Esophagus squamous epithelium (tissue), 5 donors: ENCODE measurements around the gene SUPT3H. TPM values are rescaled to one million over a fixed set of nuclear protein-coding genes. Genes with fewer than 3 reads are reported as not detected.

ENCODE experiments used
- DNase-seq: peaks from one replicate; lab custom pipeline; 2025; lab: John Stamatoyannopoulos, UW
- H3K27ac ChIP-seq, 4 donors: fragments of 200-600 bp; sonication (generic); one replicate each; pipeline ENCODE4 v1.5.1; 2016 to 2019; ENCODE audit warnings: mild to moderate bottlenecking in 1 of 4
- H3K27me3 ChIP-seq, 4 donors: fragments of 200-600 bp; sonication (generic); 1 replicate in 3 of 4; 2 replicates in 1 of 4; pipeline versions ENCODE4 v1.5.1 to v1.6.0; 2017 to 2021; ENCODE audit warnings: antibody characterized with exemption in 1 of 4
- H3K36me3 ChIP-seq, 3 donors: fragments of 200-600 bp; sonication (generic); one replicate each; pipeline ENCODE4 v1.5.1; 2016 to 2019
- H3K4me1 ChIP-seq, 3 donors: fragments of 200-600 bp; sonication (generic); one replicate each; pipeline ENCODE4 v1.5.1; 2017 to 2019
- H3K4me3 ChIP-seq, 4 donors: fragments of 200-600 bp; sonication (generic); 1 replicate in 3 of 4; 2 replicates in 1 of 4; pipeline ENCODE4 v1.5.1; 2016 to 2019; ENCODE audit warnings: mild to moderate bottlenecking in 2 of 4, moderate library complexity in 1 of 4
- H3K9me3 ChIP-seq, 3 donors: fragments of 200-600 bp; sonication (generic); one replicate each; pipeline ENCODE4 v1.5.1; 2016 to 2019
- CTCF ChIP-seq, 6 experiments: fragments of 450-650 bp in 4 of 6; fragments of 200-600 bp in 2 of 6; sonication (generic) in 2 of 6; IDR thresholded peaks; one replicate each; pipeline ENCODE4 v1.5.1; 2016 to 2019; ENCODE audit warnings: antibody characterized with exemption in 6 of 6, mild to moderate bottlenecking in 4 of 6, moderate library complexity in 4 of 6
- POLR2A ChIP-seq, 4 donors: fragments of 450-650 bp; IDR thresholded peaks; one replicate each; pipeline ENCODE4 v1.6.1; 2017; ENCODE audit warnings: antibody characterized with exemption in 4 of 4, mild to moderate bottlenecking in 4 of 4, moderate library complexity in 3 of 4
- WGBS, 2 donors: methylation state at CpG; one replicate each; pipeline ENCODE4 v1.1.5; 2018; 5-methylcytosine and 5-hydroxymethylcytosine counted together
- intact Hi-C: fragments of 100-400 bp; cut with DNase I; formaldehyde crosslinking; loops from one replicate; pipeline ENCODE4 v1.15.0; 2022
- total RNA-seq, 4 donors: library from RNA; depleted of rRNA; stranded (reverse); fragments of >200 nt; gene quantifications; one replicate each; pipeline ENCODE4 v1.1.0, GENCODE V29; 2016
- donor health status: DM: yes; HTN: yes; CAD: no.

SUPT3H gene
- total RNA-seq, 4 donors from 2014 or later: 3.6 to 10.9 (median 5.3) TPM

DNA sequence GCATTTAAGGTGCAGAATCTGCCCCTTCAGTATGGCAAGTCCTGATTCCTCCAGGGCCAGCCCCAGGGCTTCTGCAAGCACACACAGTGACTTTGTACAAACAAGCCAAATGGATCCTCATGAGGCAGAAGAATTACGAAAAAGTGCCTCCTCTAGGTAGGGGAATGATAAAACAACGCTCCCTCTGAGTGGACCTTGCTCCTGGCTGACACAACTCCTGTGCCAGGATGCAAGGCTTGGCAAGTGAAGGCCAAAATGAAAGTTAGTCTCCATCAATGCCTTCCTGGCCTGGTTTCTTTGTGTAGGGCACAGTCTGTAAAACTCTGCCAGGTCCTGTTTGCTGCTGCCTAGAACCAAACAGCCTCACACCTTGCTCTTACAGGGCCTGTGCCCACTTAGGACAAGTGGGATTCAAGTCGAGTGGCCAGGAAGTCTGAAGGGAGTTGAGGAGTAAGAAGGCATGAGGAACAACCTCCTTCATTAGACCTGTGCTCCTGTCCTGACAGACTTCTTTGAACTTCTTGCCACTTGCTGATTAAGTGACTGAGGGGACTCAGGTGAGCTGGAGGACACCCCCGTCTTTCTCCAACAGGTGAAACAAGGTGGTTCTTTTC, 573.1 kb downstream of the SUPT3H start:
- peaks cover 0 to 6% (median 5%) of the 10 kb centered on the region in 3 donors for H3K4me1 ChIP-seq
- H3K27ac ChIP-seq: no peak overlapping the region
- no peaks in the 10 kb centered on the region for H3K36me3 ChIP-seq
- TF ChIP-seq CTCF (IDR thresholded peaks at IDR 0.05) (no peak), POLR2A (IDR thresholded peaks at IDR 0.05) (no peak)
- no peak overlapping the region for H3K4me3 ChIP-seq
- WGBS, 2 donors: 79 to 93% methylated on average over 2 to 4 of the region's 4 CpGs
- intact Hi-C loops: no loop called here
- H3K9me3 ChIP-seq: no peaks in the 10 kb centered on the region
- no peak for DNase-seq
- peaks cover 0 to 15% (median 0%) of the 10 kb centered on the region in 4 donors for H3K27me3 ChIP-seq

DNA sequence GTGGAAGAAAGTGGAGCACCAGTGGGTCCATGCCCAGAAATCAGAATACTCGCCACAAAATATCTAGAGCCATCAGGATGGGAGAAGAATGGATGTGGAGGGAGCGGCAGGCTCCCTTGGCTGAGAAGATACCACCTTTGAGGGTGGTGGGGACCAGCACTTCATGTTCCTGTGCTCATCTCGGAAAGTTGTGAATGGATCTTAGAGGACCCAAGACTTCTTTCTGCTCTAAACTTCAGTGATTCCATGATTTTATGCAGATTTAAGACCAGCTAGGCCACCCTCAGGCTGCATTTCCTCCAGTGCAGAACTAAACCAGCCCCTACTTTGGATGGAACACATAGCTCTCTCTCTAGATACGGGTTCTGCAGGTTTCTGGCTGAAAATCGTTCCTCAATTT, 573.7 kb downstream of the SUPT3H start:
- TF ChIP-seq POLR2A (IDR thresholded peaks at IDR 0.05): no peak
- TF ChIP-seq CTCF (IDR thresholded peaks at IDR 0.05): no peak
- intact Hi-C loops: no loop called here
- DNase-seq: no peak
- Histone ChIP-seq H3K4me3 (no peak overlapping the region), H3K9me3 (no peaks in the 10 kb centered on the region), H3K27ac (no peak overlapping the region), H3K27me3 (peaks cover 0 to 15% (median 0%) of the 10 kb centered on the region in 4 donors), H3K4me1 (peaks cover 0 to 6% (median 5%) of the 10 kb centered on the region in 3 donors), H3K36me3 (no peaks in the 10 kb centered on the region)
- 75 to 76% methylated on average over 5 of the region's 5 CpGs for WGBS, 2 donors

DNA sequence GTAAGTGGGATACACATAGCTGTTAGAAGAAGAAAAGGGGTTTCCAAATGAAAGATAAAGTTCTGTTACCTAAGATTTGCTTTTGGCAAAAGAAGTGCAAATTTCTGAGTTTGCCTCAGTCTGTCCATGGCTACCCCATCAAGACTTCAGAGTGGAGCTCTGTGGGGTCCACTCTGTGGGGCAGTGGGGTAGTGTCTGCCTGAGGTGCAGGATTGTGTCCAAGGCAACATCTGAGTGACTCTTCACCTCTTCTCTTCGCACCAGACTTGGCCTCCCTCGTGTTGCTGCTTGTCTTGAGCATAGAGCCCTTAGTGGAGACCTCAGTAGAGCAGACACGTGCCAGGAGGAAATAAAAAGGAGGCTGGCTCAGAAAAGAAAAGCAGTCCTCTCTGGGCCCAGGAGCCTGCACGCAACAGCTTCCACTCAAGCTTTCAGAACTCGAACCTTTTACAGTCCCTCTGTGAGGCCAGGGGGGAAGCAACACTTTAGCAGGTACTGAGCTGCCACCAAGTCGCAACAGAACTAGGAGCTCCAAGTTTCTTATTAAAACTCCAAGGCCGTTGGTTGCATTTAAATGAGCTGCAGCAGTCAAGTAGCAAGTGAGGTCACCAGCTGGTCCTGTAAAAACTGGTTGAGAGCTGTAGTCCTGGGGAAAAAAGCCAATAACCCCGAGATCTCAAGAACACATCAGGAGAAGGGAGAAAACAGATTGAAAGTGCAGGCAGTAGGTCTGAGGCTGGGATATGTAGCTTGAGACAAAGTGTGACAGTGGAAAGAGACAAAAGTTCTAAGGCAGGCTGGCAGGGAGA, 576.7 kb downstream of the SUPT3H start:
- Histone ChIP-seq H3K27ac (no peak overlapping the region), H3K4me1 (peaks cover 0 to 6% (median 5%) of the 10 kb centered on the region in 3 donors), H3K36me3 (no peaks in the 10 kb centered on the region), H3K9me3 (no peaks in the 10 kb centered on the region), H3K4me3 (no peak overlapping the region), H3K27me3 (peaks cover 0 to 24% (median 0%) of the 10 kb centered on the region in 4 donors)
- DNase-seq: no peak
- intact Hi-C loops: no loop called here
- TF ChIP-seq CTCF (IDR thresholded peaks at IDR 0.05): no peak
- TF ChIP-seq POLR2A (IDR thresholded peaks at IDR 0.05): no peak
- 59 to 67% methylated on average over 5 to 6 of the region's 8 CpGs for WGBS, 2 donors

GRCh38 chr6:44800171-44800783, 577.5 kb downstream of the SUPT3H start:
- no peak for TF ChIP-seq CTCF (IDR thresholded peaks at IDR 0.05)
- TF ChIP-seq POLR2A (IDR thresholded peaks at IDR 0.05): no peak
- no peak for DNase-seq
- Histone ChIP-seq H3K4me1 (peaks cover 0 to 6% (median 5%) of the 10 kb centered on the region in 3 donors), H3K27ac (no peak overlapping the region), H3K36me3 (no peaks in the 10 kb centered on the region), H3K4me3 (no peak overlapping the region), H3K27me3 (peaks cover 0 to 29% (median 0%) of the 10 kb centered on the region in 4 donors), H3K9me3 (no peaks in the 10 kb centered on the region)
- intact Hi-C loops: no loop called here
- 16 to 19% methylated on average over 7 to 8 of the region's 8 CpGs for WGBS, 2 donors

GRCh38 chr6:44797746-44798145, 580.0 kb downstream of the SUPT3H start:
- intact Hi-C loops: no loop called here
- Histone ChIP-seq H3K9me3 (no peaks in the 10 kb centered on the region), H3K4me3 (no peak overlapping the region), H3K27ac (no peak overlapping the region), H3K36me3 (no peaks in the 10 kb centered on the region), H3K4me1 (peaks cover 0 to 6% (median 5%) of the 10 kb centered on the region in 3 donors), H3K27me3 (peaks cover 0 to 31% (median 0%) of the 10 kb centered on the region in 4 donors)
- no peak for DNase-seq
- TF ChIP-seq POLR2A (IDR thresholded peaks at IDR 0.05) (no peak), CTCF (IDR thresholded peaks at IDR 0.05) (no peak)
- 72 to 73% methylated on average over 3 of the region's 3 CpGs for WGBS, 2 donors
